Activated CD4-positive, CD25-positive, alpha-beta regulatory T cell treated with anti-CD3 and anti-CD28 coated beads, Interleukin-2, amount 50 U/mL, for 72 hours (primary cell): ENCODE measurements around the gene NRP1.

Experiments
- DNase-seq: peaks from one replicate; pipeline ENCODE4 v3.0.0; 2021

Gene NRP1

DNA sequence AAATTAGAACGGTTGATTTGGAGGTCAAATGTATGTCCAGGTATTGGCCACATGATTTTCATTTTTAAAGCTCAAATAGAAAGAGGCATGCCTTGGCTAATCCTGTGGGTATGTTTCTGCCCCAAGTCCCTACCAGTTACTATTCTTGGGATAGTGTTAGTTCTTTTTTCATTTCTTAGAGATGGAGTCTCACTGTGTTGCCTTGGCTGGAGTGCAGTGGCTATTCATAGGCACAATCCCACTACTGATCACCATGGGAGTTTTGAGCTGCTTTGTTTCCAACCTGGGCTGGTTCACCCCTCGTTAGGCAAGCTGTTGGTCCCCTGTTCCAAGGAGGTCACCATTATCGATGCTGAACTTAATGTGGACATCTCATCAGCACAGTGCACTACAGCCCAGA lies 46.3 kb downstream of the NRP1 start:
- DNase-seq = no peak

DNA sequence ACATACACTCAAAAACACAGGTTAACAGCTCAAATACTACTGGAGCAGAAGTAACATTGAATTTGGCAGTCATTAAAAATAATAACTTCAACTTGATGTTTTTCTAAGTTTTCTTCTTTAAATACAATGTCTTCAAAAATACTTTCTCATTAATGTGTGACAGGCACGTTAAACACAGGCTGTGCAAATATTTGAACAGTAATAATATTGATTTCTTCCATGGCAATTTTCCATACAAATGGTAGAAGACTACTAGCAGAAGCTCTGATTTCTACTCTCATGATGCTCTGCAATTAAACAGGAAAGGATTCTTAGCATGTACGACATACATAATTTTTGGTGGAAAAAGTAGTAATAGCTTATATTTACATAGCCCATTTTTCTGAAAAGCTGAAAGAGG lies 47.4 kb downstream of the NRP1 start:
- DNase-seq = no peak

- DNase-seq = no peak
These were observed 48.1 kb downstream of the NRP1 start for GRCh38 chr10:33286157-33286934.

DNA sequence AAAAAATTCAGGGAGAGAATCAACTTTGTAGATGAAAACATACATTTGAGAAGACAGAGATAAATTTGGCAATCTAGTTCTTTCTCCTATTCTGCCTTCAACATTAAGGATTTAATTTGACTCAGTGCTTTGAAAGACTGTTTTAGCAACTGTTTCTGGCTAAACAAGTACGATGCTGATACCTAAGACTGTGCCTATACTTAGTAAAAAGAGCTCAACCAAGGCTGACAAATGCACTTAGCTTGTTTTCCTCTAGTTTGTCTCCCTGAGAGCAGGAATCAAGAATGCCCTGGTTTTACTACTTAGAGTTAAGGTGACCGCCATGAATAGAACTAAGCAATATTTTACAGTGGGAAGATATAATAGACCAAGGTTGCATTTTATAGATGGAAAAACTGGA lies 49.5 kb downstream of the NRP1 start:
- DNase-seq = no peak

GRCh38 chr10:33279811-33280602 lies 54.5 kb downstream of the NRP1 start:
- no peak for DNase-seq

GRCh38 chr10:33279276-33279675 lies 55.2 kb downstream of the NRP1 start:
- no peak for DNase-seq

GRCh38 chr10:33278198-33278597 lies 56.3 kb downstream of the NRP1 start:
- no peak for DNase-seq

- no peak for DNase-seq
These were observed 57.3 kb downstream of the NRP1 start for GRCh38 chr10:33277135-33277536.

DNA sequence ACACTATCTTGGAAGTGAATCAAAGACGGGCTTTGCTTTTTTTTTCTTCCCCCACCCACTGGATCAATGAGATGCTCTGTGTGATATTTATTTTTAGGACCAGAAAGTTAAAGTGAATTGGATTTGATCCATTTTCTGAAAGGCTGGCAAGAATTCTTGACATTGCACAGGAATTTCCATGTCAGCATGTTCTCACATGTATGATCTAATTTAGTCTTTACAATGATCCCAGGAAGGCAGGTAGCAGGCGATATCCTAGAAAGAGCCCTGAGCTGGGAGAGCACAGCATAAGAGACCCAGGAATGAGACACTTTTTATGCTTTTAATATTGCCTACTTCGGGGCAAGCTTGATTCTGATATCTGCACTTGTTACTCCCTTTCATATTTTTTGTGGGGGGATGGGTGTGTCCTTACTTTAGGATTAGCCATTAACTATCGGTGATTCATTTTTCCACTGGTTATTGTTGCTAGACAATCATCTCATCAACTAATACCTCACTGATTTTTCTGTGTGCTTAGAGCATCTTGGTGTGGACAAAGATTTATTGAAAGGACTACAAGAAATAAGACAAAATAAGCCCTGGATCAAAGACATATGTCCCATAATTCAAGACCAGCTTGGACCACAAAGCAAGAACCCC lies 58.1 kb downstream of the NRP1 start:
- no peak for DNase-seq

DNA sequence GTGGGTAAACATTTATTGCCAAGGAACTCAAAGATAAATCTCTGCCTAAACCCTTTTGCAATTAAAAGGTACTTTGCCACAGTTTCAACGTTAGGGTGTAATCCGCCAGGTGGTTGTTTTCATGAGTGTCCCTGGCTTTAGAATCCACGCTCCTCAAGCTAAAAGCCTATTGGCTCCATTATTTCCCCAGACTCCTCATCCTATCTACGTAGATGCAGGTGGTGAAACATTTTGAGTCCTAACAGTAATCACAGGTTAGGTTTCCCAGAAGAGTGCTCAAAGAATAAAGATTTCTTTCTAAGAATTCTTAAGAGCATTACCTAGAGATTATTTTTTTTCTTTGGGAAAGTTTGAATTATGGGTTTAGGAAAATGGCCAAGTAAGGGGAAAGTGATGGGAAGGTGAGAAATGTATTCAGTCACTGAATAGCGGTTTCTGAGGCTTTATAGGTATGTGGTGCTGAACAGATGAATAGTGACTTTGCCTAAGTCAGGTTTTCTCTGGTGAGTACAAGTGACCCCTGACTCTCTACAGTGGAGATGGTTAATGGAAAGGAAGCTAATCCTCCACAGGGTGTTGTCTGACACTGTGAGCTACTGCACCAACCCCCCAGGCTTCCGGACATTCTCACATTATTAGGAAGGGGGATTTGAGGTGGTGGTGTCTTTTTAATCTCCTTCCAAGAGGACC lies 60.2 kb downstream of the NRP1 start:
- DNase-seq = no peak

- no peak for DNase-seq
These were observed 61.0 kb downstream of the NRP1 start for GRCh38 chr10:33273295-33274002.

- DNase-seq = no peak
These were observed 61.8 kb downstream of the NRP1 start for GRCh38 chr10:33272635-33273034.

- DNase-seq = no peak
These were observed 62.4 kb downstream of the NRP1 start for GRCh38 chr10:33271969-33272583.

GRCh38 chr10:33270971-33271370 lies 63.5 kb downstream of the NRP1 start:
- DNase-seq = no peak

- DNase-seq = no peak
These were observed 66.8 kb downstream of the NRP1 start for GRCh38 chr10:33267708-33268107.

- no peak for DNase-seq
These were observed 68.8 kb downstream of the NRP1 start for GRCh38 chr10:33265621-33266020.

GRCh38 chr10:33263453-33263852 lies 71.0 kb downstream of the NRP1 start:
- no peak for DNase-seq

- DNase-seq = no peak
These were observed 71.6 kb downstream of the NRP1 start for GRCh38 chr10:33262871-33263270.

DNA sequence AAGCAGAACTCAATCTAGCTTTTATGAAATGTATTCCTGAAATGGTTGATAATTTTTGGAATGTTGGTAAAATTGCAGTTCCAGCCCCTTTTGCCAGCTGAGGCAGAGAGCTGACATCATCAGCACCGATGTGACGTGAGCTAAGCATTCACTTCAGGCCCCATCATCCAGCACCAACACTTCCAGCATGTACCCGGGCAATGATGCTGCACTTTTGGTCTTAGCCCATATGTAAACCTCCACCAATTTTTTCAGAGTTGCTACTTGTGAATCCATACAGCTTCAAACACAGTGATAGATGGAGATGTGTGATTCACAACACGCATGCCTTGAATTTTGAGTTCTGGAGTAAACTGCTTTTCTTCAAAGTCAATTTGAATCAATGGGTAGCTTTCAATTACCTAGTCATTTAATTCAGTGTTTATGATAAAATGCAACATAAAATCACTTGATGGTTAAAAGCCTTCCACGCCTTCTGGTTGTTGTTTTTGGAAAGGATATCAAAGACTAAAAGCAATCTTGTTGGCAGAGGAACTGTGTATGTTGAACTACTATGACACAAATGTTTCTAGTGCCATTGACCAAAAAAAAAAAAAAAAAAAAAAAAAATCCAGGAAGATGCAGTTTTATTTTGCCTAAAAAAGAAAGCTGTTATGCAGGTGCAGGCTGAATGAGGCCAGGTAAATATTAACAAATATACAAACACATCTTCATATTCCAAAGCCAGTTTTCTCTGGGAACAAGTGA lies 73.9 kb downstream of the NRP1 start:
- DNase-seq = no peak

GRCh38 chr10:33258967-33259366 lies 75.5 kb downstream of the NRP1 start:
- no peak for DNase-seq

DNA sequence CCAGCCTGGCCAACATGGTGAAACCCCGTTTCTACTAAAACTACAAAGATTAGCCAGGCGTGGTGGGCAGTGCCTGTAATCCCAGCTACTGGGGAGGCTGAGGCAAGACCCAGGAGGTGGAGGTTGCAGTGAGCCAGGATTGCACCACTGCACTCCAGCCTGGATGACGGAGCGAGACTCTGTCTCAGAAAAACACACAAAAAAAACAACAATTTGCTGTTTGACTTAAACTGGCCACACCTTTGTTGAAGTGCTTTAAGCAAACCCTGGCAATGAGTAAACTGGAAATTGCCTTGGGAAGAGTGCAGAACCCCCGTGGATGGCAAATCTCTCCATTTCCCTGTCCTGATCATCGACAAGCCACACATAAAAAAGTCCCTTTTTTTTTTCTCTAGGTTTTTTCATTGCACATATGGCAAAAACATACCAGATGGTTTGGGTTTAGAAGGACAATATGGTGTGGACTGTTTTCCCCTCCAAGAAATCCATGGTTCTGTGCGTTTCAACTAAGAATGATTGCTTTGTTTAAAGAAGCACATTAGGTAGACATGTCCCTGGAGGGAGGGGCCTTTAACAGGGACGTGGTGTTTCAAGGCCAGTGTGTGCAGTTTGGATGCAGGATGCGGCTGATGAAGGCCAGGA lies 76.9 kb downstream of the NRP1 start:
- DNase-seq = no peak
